GM15510 (cell line): ENCODE measurements around the gene WDR5.

ENCODE experiments used
- POLR2A ChIP-seq: IDR thresholded peaks from 3 replicates; pipeline ENCODE4 v1.6.1; 2011; ENCODE audit warnings: borderline replicate concordance; ENCODE audit not compliant: insufficient read length; ENCODE audit errors: extremely low read depth

The WDR5 gene

GRCh38 chr9:134128727-134129679, 6.9 kb upstream of the WDR5 start:
- no peak for TF ChIP-seq POLR2A

DNA sequence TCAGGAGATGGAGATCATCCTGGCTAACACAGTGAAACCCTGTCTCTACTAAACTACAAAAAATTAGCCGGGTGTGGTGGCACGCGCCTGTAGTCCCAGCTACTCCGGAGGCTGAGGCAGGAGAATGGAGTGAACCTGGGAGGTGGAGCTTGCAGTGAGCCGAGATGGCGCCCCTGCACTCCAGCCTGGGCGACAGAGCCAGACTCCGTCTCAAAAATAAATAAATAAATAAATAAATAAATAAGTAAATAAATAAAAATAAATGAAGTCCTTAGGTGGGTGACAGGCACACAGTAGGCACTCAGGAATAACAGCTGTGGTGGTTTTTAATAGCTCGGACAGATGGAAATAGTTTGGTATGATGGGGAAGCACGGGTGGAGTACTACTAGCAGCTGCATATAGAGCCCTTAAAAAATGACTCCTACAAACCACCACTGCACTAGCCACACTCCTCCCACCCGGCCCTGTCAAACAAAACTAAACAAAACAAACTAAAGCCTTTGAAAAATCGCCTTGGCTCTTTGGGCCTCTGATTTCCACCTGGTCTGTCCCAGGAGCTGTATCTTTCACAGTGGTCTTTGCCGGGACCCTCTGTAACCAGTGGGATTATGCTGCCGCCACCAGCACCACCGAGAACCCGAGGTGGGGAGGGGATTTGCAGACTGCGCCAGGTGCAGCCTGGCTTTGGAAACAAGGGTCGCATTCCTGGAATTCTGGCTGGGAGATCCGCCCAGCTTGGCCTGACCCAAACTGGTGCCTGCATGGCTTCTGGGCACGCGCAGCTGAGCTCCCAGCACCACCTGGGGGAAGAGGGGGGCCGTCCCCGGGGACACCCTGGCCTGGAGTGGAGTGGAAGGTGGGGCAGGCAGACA, 5.1 kb upstream of the WDR5 start:
- TF ChIP-seq POLR2A, result no peak

DNA sequence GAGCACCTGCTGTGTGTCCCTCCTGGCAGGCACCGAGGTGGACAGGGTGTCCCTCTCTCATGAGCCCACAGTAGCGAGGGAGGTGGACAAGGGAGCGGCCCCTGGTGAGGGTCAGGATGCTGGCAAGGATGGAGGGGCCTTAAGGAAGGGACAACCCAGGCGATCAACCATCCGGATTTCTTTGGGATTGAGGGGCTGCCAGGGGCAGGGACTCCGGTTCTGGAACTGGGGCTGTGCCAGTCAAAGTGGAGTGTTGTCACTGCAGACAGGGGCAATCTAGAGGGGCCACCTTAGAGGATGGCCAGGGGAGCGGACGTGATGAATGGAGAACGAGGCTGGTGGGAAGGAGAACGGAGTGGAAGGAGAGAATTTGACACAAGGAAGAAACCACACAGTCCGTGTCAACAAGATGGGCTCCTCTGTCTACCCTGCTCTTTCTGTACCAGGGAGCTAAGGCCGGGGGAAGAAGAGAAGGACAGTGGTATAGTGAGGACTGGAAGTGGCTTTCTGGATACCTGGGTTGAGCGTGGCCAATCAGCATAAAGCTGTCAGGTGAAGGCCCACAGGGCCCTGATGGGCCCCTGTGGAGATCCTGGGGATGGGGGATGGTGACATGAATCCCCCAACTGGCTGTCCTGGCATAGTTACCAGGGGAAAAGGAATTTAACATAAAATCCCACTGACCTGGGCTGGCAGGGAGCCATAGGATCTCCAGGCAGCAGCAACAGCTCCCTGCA, 4.2 kb upstream of the WDR5 start:
- TF ChIP-seq POLR2A, result no peak

DNA sequence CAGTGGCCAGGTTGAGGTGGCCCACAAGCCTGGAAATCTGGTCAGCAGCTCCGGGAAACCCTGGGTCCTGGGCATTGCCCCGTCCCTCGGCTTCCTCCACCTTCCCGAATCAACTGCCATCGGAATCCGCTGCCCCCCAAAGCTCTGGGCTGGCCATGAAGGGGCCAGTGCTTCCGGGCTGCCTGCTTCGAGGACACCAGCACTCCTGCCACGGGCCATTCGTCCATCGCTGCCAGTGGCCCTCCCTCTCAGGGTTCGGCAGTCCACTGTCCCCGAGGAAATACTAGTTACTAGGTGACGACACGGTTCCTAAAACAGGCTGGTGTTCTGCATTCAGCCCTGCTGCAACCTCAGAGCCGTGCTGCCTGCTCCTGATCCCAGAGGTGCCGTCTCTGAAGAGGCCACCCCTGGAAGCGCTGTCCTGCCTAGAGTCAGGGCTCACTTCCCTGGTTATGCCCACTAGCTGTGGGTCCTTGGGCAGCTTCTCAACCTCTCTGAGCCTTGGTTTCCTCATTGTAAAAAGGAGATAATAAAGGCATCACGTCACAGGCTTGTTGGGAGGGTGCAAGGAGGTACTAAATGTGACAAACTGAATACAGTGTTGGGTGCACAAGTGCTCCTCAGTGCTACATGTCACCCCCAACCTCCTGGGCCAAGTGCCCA, 3.5 kb upstream of the WDR5 start:
- no peak for TF ChIP-seq POLR2A

GRCh38 chr9:134134949-134135342, 936 bp upstream of the WDR5 start:
- TF ChIP-seq POLR2A, result no peak

- TF ChIP-seq POLR2A, result peak; percentile 47
Observed at GRCh38 chr9:134136118-134136995, 475 bp downstream of the WDR5 start.

- no peak for TF ChIP-seq POLR2A
Observed at GRCh38 chr9:134136996-134137299, 1.1 kb downstream of the WDR5 start.

- TF ChIP-seq POLR2A, result no peak
Observed at GRCh38 chr9:134138292-134138691, 2.4 kb downstream of the WDR5 start.

DNA sequence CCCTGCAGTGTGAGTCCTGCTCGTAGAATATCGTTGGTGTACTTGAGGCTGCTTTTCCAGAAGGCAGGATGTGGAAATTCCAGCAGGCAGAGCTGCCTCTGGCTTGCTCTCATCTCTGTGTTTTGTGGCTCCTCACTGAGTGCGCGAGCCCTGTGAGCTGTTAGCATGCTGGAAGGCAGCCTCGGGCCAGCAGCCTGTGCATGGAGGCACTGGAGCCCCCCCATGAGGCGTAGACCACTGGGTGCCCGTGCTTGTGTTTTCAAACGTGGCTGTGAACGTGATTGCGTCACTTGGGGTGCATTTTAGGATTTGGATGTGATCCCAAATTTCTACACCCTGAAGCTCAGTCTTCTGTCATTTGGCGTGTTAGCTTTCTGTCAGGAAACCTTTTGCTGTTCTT, 3.2 kb downstream of the WDR5 start:
- no peak for TF ChIP-seq POLR2A

DNA sequence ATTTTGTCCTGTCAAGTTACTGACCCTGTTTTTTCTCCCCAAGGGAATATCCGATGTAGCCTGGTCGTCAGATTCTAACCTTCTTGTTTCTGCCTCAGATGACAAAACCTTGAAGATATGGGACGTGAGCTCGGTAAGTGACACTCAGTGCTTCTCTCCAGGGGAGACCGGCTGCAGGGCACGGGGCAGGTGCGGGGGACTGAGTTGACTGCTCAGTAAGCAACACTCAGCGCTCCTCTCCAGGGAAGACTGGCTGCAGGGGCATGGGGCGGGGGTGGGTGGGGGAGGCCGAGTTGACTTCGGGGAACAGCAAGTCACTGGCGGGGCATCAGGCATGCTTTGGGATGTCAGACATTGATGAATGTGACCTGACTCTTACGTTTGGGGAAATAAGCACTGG, 6.0 kb downstream of the WDR5 start:
- TF ChIP-seq POLR2A, result no peak

DNA sequence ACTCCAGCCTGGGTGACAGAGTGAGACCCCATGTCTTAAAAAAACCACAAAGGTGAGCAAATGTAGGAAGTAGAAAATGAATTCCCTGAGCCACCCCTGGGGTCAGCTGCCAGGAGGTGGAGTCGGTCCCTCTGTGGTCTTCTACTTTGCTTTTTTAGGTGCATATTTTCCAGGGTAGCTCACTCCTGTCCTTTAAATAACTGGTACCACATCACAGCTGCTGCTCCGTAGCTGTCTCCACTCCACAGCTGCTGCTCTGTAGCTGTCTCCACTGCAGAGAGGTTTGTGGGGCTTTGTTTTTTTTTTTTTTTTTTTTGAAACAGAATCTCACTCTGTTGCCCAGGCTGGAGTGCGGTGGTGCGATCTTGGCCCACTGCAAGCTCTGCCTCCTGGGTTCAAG, 8.9 kb downstream of the WDR5 start:
- no peak for TF ChIP-seq POLR2A

- TF ChIP-seq POLR2A, result no peak
Observed at GRCh38 chr9:134145262-134145661, 9.4 kb downstream of the WDR5 start.

DNA sequence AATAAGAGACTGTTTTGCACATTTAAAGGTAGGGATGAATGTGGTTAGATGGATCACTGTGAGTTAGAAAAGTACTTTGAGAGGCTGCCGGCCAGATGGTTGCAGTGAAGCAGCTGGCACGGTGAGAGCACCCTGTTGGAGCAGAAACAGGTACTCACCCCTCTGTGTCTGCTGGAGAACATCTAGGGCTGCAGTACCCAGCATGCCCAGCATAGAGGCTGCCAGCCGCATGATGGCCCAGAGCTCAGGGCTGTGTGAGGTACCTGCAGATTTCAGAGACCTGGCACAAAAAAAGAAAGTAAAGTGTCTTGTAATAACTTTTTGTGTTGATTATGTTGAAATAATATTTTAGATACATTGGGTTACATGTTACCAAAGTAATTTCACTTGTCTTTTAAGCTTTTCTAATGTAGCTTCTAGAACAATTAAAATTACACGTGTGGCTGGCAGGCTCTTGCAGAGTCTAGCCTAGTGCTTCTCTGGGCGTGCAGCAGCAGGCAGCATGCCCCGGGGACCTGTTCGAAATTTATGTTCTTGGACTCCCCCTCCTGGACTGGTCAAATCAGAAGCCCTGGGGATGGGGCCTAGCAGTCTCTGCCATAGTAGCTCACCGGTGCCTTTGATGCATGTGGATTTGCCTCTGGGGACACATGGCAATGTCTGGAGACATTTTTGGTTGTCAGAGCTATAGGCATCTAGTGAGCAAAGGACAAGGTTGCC, 11.1 kb downstream of the WDR5 start:
- no peak for TF ChIP-seq POLR2A
